Muscle layer of duodenum (tissue), 2 donors: ENCODE data around the gene ITSN1.
A peak's percentile ranks its signal among the peaks of the same experiment; 100 is the strongest.

ENCODE experiments used
- H3K27ac ChIP-seq: one replicate; pipeline ENCODE4 v1.7.0; 2013; ENCODE audit warnings: mild to moderate bottlenecking, low read length
- H3K27me3 ChIP-seq: one replicate; pipeline ENCODE4 v1.7.0; 2013; ENCODE audit warnings: low read depth, mild to moderate bottlenecking, control low read depth, low read length
- H3K36me3 ChIP-seq, 2 donors: one replicate each; pipeline ENCODE4 v1.7.0; 2013; ENCODE audit warnings: low read length in 2 of 2, control low read depth in 1 of 2, mild to moderate bottlenecking in 1 of 2; ENCODE audit not compliant: insufficient read depth in 2 of 2, control insufficient read depth in 1 of 2
- H3K4me1 ChIP-seq, 2 donors: one replicate each; pipeline ENCODE4 v1.7.0; 2013; ENCODE audit warnings: low read length in 2 of 2, mild to moderate bottlenecking in 2 of 2, control low read depth in 1 of 2, moderate library complexity in 1 of 2; ENCODE audit not compliant: insufficient read depth in 2 of 2, control insufficient read depth in 1 of 2
- H3K4me3 ChIP-seq, 2 donors: one replicate each; pipeline ENCODE4 v1.7.0; 2013; ENCODE audit warnings: low read length in 2 of 2, low read depth in 1 of 2, mild to moderate bottlenecking in 1 of 2
- H3K9me3 ChIP-seq, 2 donors: one replicate each; pipeline ENCODE4 v1.7.0; 2013; ENCODE audit warnings: low read length in 2 of 2, control low read depth in 1 of 2, mild to moderate bottlenecking in 1 of 2; ENCODE audit not compliant: control insufficient read depth in 1 of 2
- donor health status: healthy.

The ITSN1 gene

GRCh38 chr21:33800753-33801423 is 158.6 kb downstream of the ITSN1 start:
- peaks cover 0 to 5% of the 10 kb centered on the region in 2 donors for H3K4me1 ChIP-seq
- H3K27me3 ChIP-seq = no peaks in the 10 kb centered on the region
- peaks cover 0 to 6% of the 10 kb centered on the region in 2 donors for H3K36me3 ChIP-seq
- H3K9me3 ChIP-seq = no peaks in the 10 kb centered on the region
- H3K27ac ChIP-seq = no peak overlapping the region
- H3K4me3 ChIP-seq = no peak overlapping the region

GRCh38 chr21:33801424-33802405 is 159.4 kb downstream of the ITSN1 start:
- peaks cover 0 to 5% of the 10 kb centered on the region in 2 donors for H3K4me1 ChIP-seq
- H3K27ac ChIP-seq = peak overlapping the region; percentile 39

GRCh38 chr21:33802481-33802880 is 160.2 kb downstream of the ITSN1 start:
- Histone ChIP-seq H3K4me1 (peaks cover 0 to 5% of the 10 kb centered on the region in 2 donors), H3K4me3 (no peak overlapping the region), H3K9me3 (no peaks in the 10 kb centered on the region), H3K27ac (peak overlapping the region; percentile 39), H3K27me3 (no peaks in the 10 kb centered on the region), H3K36me3 (peaks cover 0 to 6% of the 10 kb centered on the region in 2 donors)

More at GRCh38 chr21:33801424-33802405, 159.4 kb downstream of the ITSN1 start:
- H3K27me3 ChIP-seq = no peaks in the 10 kb centered on the region
- no peaks in the 10 kb centered on the region for H3K9me3 ChIP-seq
- H3K4me3 ChIP-seq = no peak overlapping the region
- peaks cover 0 to 6% of the 10 kb centered on the region in 2 donors for H3K36me3 ChIP-seq

- H3K27ac ChIP-seq = no peak overlapping the region
- H3K27me3 ChIP-seq = no peaks in the 10 kb centered on the region
- H3K36me3 ChIP-seq = peaks cover 0 to 1% of the 10 kb centered on the region in 2 donors
- no peaks in the 10 kb centered on the region for H3K9me3 ChIP-seq
- H3K4me3 ChIP-seq = no peak overlapping the region
- peaks cover 6 to 18% of the 10 kb centered on the region in 2 donors for H3K4me1 ChIP-seq
Measured at GRCh38 chr21:33808715-33809367, 166.5 kb downstream of the ITSN1 start.

- Histone ChIP-seq H3K27ac (peak overlapping the region; percentile 53), H3K27me3 (no peaks in the 10 kb centered on the region), H3K4me1 (peaks cover 6 to 18% of the 10 kb centered on the region in 2 donors), H3K4me3 (no peak overlapping the region), H3K9me3 (no peaks in the 10 kb centered on the region), H3K36me3 (peaks cover 0 to 15% of the 10 kb centered on the region in 2 donors)
Measured at GRCh38 chr21:33810766-33811165, 168.5 kb downstream of the ITSN1 start.

GRCh38 chr21:33811167-33812010 is 169.1 kb downstream of the ITSN1 start:
- H3K9me3 ChIP-seq = no peaks in the 10 kb centered on the region
- H3K4me3 ChIP-seq = no peak overlapping the region
- peaks cover 6 to 18% of the 10 kb centered on the region in 2 donors for H3K4me1 ChIP-seq
- no peaks in the 10 kb centered on the region for H3K27me3 ChIP-seq
- peaks cover 0 to 15% of the 10 kb centered on the region in 2 donors for H3K36me3 ChIP-seq
- H3K27ac ChIP-seq = peak overlapping the region; percentile 53

- H3K27ac ChIP-seq = no peak overlapping the region
- H3K4me1 ChIP-seq = peaks cover 6 to 18% of the 10 kb centered on the region in 2 donors
Measured at GRCh38 chr21:33813832-33814365, 171.6 kb downstream of the ITSN1 start.

GRCh38 chr21:33815143-33815707 is 172.9 kb downstream of the ITSN1 start:
- H3K4me1 ChIP-seq = peaks cover 6 to 18% of the 10 kb centered on the region in 2 donors
- H3K27ac ChIP-seq = no peak overlapping the region
- no peak overlapping the region for H3K4me3 ChIP-seq
- no peaks in the 10 kb centered on the region for H3K27me3 ChIP-seq
- no peaks in the 10 kb centered on the region for H3K9me3 ChIP-seq
- peaks cover 0 to 15% of the 10 kb centered on the region in 2 donors for H3K36me3 ChIP-seq

More at GRCh38 chr21:33813832-33814365, 171.6 kb downstream of the ITSN1 start:
- Histone ChIP-seq H3K4me3 (no peak overlapping the region), H3K9me3 (no peaks in the 10 kb centered on the region), H3K36me3 (peaks cover 0 to 15% of the 10 kb centered on the region in 2 donors), H3K27me3 (no peaks in the 10 kb centered on the region)

GRCh38 chr21:33816174-33816573 is 173.9 kb downstream of the ITSN1 start:
- Histone ChIP-seq H3K27me3 (no peaks in the 10 kb centered on the region), H3K4me3 (no peak overlapping the region), H3K9me3 (no peaks in the 10 kb centered on the region), H3K36me3 (peaks cover 0 to 15% of the 10 kb centered on the region in 2 donors), H3K4me1 (peaks cover 6 to 10% of the 10 kb centered on the region in 2 donors), H3K27ac (no peak overlapping the region)

- Histone ChIP-seq H3K36me3 (peaks cover 0 to 15% of the 10 kb centered on the region in 2 donors), H3K4me1 (peaks cover 0 to under 1% of the 10 kb centered on the region in 2 donors), H3K4me3 (no peak overlapping the region), H3K27ac (no peak overlapping the region), H3K9me3 (no peaks in the 10 kb centered on the region), H3K27me3 (no peaks in the 10 kb centered on the region)
Measured at GRCh38 chr21:33817138-33817537, 174.8 kb downstream of the ITSN1 start.
